GM19239 (cell line): ENCODE results near the gene CCDC134.

Experiments used
- DNase-seq: peaks from one replicate; pipeline ENCODE4 v3.0.0; 2011; ENCODE audit warnings: low spot score; ENCODE audit not compliant: insufficient read length
- FAIRE-seq: peaks from 2 replicates; lab custom pipeline; 2011; peaks lifted over from hg19 to GRCh38; lab: Jason Lieb, UNC

CCDC134 gene

GRCh38 chr22:41782316-41782715 is 18.2 kb upstream of the CCDC134 start:
- no peak for DNase-seq
- peak; percentile 94 for FAIRE-seq

- FAIRE-seq (no peak), DNase-seq (no peak)
Observed at GRCh38 chr22:41782751-41783150, 17.7 kb upstream of the CCDC134 start.

GRCh38 chr22:41787331-41787730 is 13.1 kb upstream of the CCDC134 start:
- FAIRE-seq: peak; percentile 60

GRCh38 chr22:41793871-41794270 is 6.6 kb upstream of the CCDC134 start:
- FAIRE-seq (no peak), DNase-seq (no peak)

More at GRCh38 chr22:41787331-41787730, 13.1 kb upstream of the CCDC134 start:
- no peak for DNase-seq

GRCh38 chr22:41798736-41799135 is 1.7 kb upstream of the CCDC134 start:
- FAIRE-seq (no peak), DNase-seq (no peak)

- FAIRE-seq (peak; percentile 71), DNase-seq (no peak)
Observed at GRCh38 chr22:41799486-41800347, 762 bp upstream of the CCDC134 start.

- no peak for DNase-seq
- FAIRE-seq: peak; percentile 91
Observed at GRCh38 chr22:41801147-41801819, 804 bp downstream of the CCDC134 start.

- DNase-seq (no peak), FAIRE-seq (peak; percentile 31)
Observed at GRCh38 chr22:41801886-41802285, 1.4 kb downstream of the CCDC134 start.

- FAIRE-seq: no peak
- DNase-seq: no peak
Observed at GRCh38 chr22:41805639-41806038, 5.2 kb downstream of the CCDC134 start.

GRCh38 chr22:41808400-41808799 is 7.9 kb downstream of the CCDC134 start:
- DNase-seq (no peak), FAIRE-seq (no peak)

- DNase-seq: no peak
- no peak for FAIRE-seq
Observed at GRCh38 chr22:41810022-41810421, 9.5 kb downstream of the CCDC134 start.

GRCh38 chr22:41812805-41813545 is 12.5 kb downstream of the CCDC134 start:
- DNase-seq: no peak
- FAIRE-seq: no peak

GRCh38 chr22:41813726-41814410 is 13.4 kb downstream of the CCDC134 start:
- no peak for FAIRE-seq
- no peak for DNase-seq

GRCh38 chr22:41815716-41816115 is 15.2 kb downstream of the CCDC134 start:
- DNase-seq: no peak
- FAIRE-seq: no peak

GRCh38 chr22:41816241-41816640 is 15.8 kb downstream of the CCDC134 start:
- DNase-seq: no peak
- no peak for FAIRE-seq

GRCh38 chr22:41816871-41817270 is 16.4 kb downstream of the CCDC134 start:
- FAIRE-seq (no peak), DNase-seq (no peak)

GRCh38 chr22:41818011-41818410 is 17.5 kb downstream of the CCDC134 start:
- FAIRE-seq: no peak
- DNase-seq: no peak

- DNase-seq (no peak), FAIRE-seq (no peak)
Observed at GRCh38 chr22:41818596-41818995, 18.1 kb downstream of the CCDC134 start.

GRCh38 chr22:41819257-41819656 is 18.8 kb downstream of the CCDC134 start:
- FAIRE-seq (no peak), DNase-seq (no peak)

GRCh38 chr22:41820447-41820846 is 20.0 kb downstream of the CCDC134 start:
- FAIRE-seq (no peak), DNase-seq (no peak)
